Activated CD4-positive, alpha-beta T cell treated with anti-CD3 and anti-CD28 coated beads, Interleukin-2, amount 10 ng/mL, durations not matched to agents 7 days and 5 days (primary cell): ENCODE results near the gene DOK5. TPM values are rescaled to one million over a fixed set of nuclear protein-coding genes. Genes with fewer than 3 reads are reported as not detected.

ENCODE experiments used
- CTCF ChIA-PET: fragments of 350-600 bp; sonication (Branson Sonifier 250); formaldehyde crosslinking; loops from one replicate; lab custom pipeline; 2021; ENCODE audit warnings: antibody characterized with exemption; lab: Charles Lee
- POLR2A ChIA-PET: fragments of 350-600 bp; sonication (Branson Sonifier 250); formaldehyde crosslinking; loops from one replicate; lab custom pipeline; 2021; ENCODE audit warnings: antibody characterized with exemption; lab: Charles Lee
- DNase-seq: peaks from one replicate; pipeline ENCODE4 v3.0.0-alpha.2; 2020
- H3K27ac Mint-ChIP-seq: one replicate; pipeline ENCODE4 v1.8.0; 2021; ENCODE audit warnings: mild to moderate bottlenecking, moderate library complexity, mixed read lengths
- H3K27me3 Mint-ChIP-seq: one replicate; pipeline ENCODE4 v1.8.0; 2021; ENCODE audit warnings: mixed read lengths
- H3K36me3 Mint-ChIP-seq: one replicate; pipeline ENCODE4 v1.8.0; 2021; ENCODE audit warnings: low read depth, mixed read lengths
- H3K4me1 Mint-ChIP-seq: one replicate; pipeline ENCODE4 v1.8.0; 2021; ENCODE audit warnings: mixed read lengths
- H3K4me3 Mint-ChIP-seq: one replicate; pipeline ENCODE4 v1.8.0; 2021; ENCODE audit warnings: mild to moderate bottlenecking, moderate library complexity, mixed read lengths
- H3K9me3 Mint-ChIP-seq: one replicate; pipeline ENCODE4 v1.8.0; 2021; ENCODE audit warnings: mixed read lengths
- total RNA-seq, 2 experiments: library from RNA; stranded (reverse); gene quantifications; one replicate each; pipeline ENCODE4 v1.2.3, GENCODE V29; 2021

DOK5 gene
- total RNA-seq, 2 experiments from 2014 or later: not detected

GRCh38 chr20:54534101-54534500, 58.7 kb downstream of the DOK5 start:
- no peak for DNase-seq
- Mint-ChIP-seq H3K36me3 (no peaks in the 10 kb centered on the region), H3K4me1 (no peaks in the 10 kb centered on the region), H3K27ac (no peak overlapping the region), H3K27me3 (no peaks in the 10 kb centered on the region), H3K9me3 (no peaks in the 10 kb centered on the region), H3K4me3 (no peak overlapping the region)
- POLR2A ChIA-PET: no interaction called here
- CTCF ChIA-PET: no interaction called here

GRCh38 chr20:54535033-54535432, 59.6 kb downstream of the DOK5 start:
- ChIA-PET CTCF (no interaction called here), POLR2A (no interaction called here)
- Mint-ChIP-seq H3K36me3 (no peaks in the 10 kb centered on the region), H3K9me3 (no peaks in the 10 kb centered on the region), H3K4me3 (no peak overlapping the region), H3K4me1 (no peaks in the 10 kb centered on the region), H3K27me3 (no peaks in the 10 kb centered on the region), H3K27ac (no peak overlapping the region)
- DNase-seq: no peak

- no peaks in the 10 kb centered on the region for H3K4me1 Mint-ChIP-seq
- H3K4me3 Mint-ChIP-seq: no peak overlapping the region
- no peaks in the 10 kb centered on the region for H3K9me3 Mint-ChIP-seq
- H3K27me3 Mint-ChIP-seq: no peaks in the 10 kb centered on the region
- ChIA-PET POLR2A (no interaction called here), CTCF (no interaction called here)
- H3K36me3 Mint-ChIP-seq: no peaks in the 10 kb centered on the region
- DNase-seq: no peak
- H3K27ac Mint-ChIP-seq: no peak overlapping the region
Observed at GRCh38 chr20:54535746-54536145, 60.4 kb downstream of the DOK5 start.

GRCh38 chr20:54539521-54540046, 64.2 kb downstream of the DOK5 start:
- no peak overlapping the region for H3K4me3 Mint-ChIP-seq
- H3K36me3 Mint-ChIP-seq: no peaks in the 10 kb centered on the region
- H3K4me1 Mint-ChIP-seq: no peaks in the 10 kb centered on the region
- no peaks in the 10 kb centered on the region for H3K9me3 Mint-ChIP-seq
- ChIA-PET CTCF (no interaction called here), POLR2A (no interaction called here)
- no peaks in the 10 kb centered on the region for H3K27me3 Mint-ChIP-seq
- DNase-seq: no peak
- no peak overlapping the region for H3K27ac Mint-ChIP-seq

GRCh38 chr20:54543369-54543768, 68.0 kb downstream of the DOK5 start:
- no peaks in the 10 kb centered on the region for H3K9me3 Mint-ChIP-seq
- H3K27ac Mint-ChIP-seq: no peak overlapping the region
- H3K27me3 Mint-ChIP-seq: no peaks in the 10 kb centered on the region
- H3K36me3 Mint-ChIP-seq: no peaks in the 10 kb centered on the region
- CTCF ChIA-PET: no interaction called here
- no peaks in the 10 kb centered on the region for H3K4me1 Mint-ChIP-seq
- POLR2A ChIA-PET: no interaction called here
- DNase-seq: no peak
- no peak overlapping the region for H3K4me3 Mint-ChIP-seq

- H3K9me3 Mint-ChIP-seq: no peaks in the 10 kb centered on the region
- ChIA-PET CTCF (no interaction called here), POLR2A (no interaction called here)
- no peaks in the 10 kb centered on the region for H3K36me3 Mint-ChIP-seq
- no peak overlapping the region for H3K4me3 Mint-ChIP-seq
- no peaks in the 10 kb centered on the region for H3K27me3 Mint-ChIP-seq
- H3K27ac Mint-ChIP-seq: no peak overlapping the region
- DNase-seq: no peak
- no peaks in the 10 kb centered on the region for H3K4me1 Mint-ChIP-seq
Observed at GRCh38 chr20:54545676-54546358, 70.4 kb downstream of the DOK5 start.

- Mint-ChIP-seq H3K4me1 (no peaks in the 10 kb centered on the region), H3K4me3 (no peak overlapping the region), H3K9me3 (no peaks in the 10 kb centered on the region), H3K36me3 (no peaks in the 10 kb centered on the region), H3K27me3 (no peaks in the 10 kb centered on the region), H3K27ac (no peak overlapping the region)
- ChIA-PET POLR2A (no interaction called here), CTCF (no interaction called here)
- no peak for DNase-seq
Observed at GRCh38 chr20:54548849-54549248, 73.5 kb downstream of the DOK5 start.

GRCh38 chr20:54549658-54550326, 74.4 kb downstream of the DOK5 start:
- H3K27me3 Mint-ChIP-seq: no peaks in the 10 kb centered on the region
- no peak overlapping the region for H3K27ac Mint-ChIP-seq
- H3K4me3 Mint-ChIP-seq: no peak overlapping the region
- ChIA-PET CTCF (no interaction called here), POLR2A (no interaction called here)
- H3K4me1 Mint-ChIP-seq: no peaks in the 10 kb centered on the region
- H3K36me3 Mint-ChIP-seq: no peaks in the 10 kb centered on the region
- no peak for DNase-seq
- no peaks in the 10 kb centered on the region for H3K9me3 Mint-ChIP-seq

- Mint-ChIP-seq H3K27ac (no peak overlapping the region), H3K4me3 (no peak overlapping the region), H3K4me1 (no peaks in the 10 kb centered on the region), H3K36me3 (no peaks in the 10 kb centered on the region), H3K27me3 (peaks cover 2% of the 10 kb centered on the region), H3K9me3 (no peaks in the 10 kb centered on the region)
- ChIA-PET CTCF (no interaction called here), POLR2A (no interaction called here)
- no peak for DNase-seq
Observed at GRCh38 chr20:54550776-54551396, 75.5 kb downstream of the DOK5 start.

GRCh38 chr20:54554006-54554405, 78.6 kb downstream of the DOK5 start:
- Mint-ChIP-seq H3K36me3 (no peaks in the 10 kb centered on the region), H3K4me3 (no peak overlapping the region), H3K9me3 (no peaks in the 10 kb centered on the region), H3K27me3 (peaks cover 2% of the 10 kb centered on the region), H3K4me1 (no peaks in the 10 kb centered on the region), H3K27ac (no peak overlapping the region)
- ChIA-PET CTCF (interaction anchor here (1.0 kb wide), 1 partner anchor 13 kb away, joined by 3 read pairs; no protein-coding TSS in a partner anchor), POLR2A (no interaction called here)
- DNase-seq: no peak

GRCh38 chr20:54555150-54555549, 79.8 kb downstream of the DOK5 start:
- no peaks in the 10 kb centered on the region for H3K36me3 Mint-ChIP-seq
- H3K4me3 Mint-ChIP-seq: no peak overlapping the region
- POLR2A ChIA-PET: no interaction called here
- no peak overlapping the region for H3K27ac Mint-ChIP-seq
- peaks cover 2% of the 10 kb centered on the region for H3K27me3 Mint-ChIP-seq
- no peaks in the 10 kb centered on the region for H3K4me1 Mint-ChIP-seq
- H3K9me3 Mint-ChIP-seq: no peaks in the 10 kb centered on the region
- no peak for DNase-seq
- CTCF ChIA-PET: no interaction called here

GRCh38 chr20:54556406-54556805, 81.0 kb downstream of the DOK5 start:
- no peak for DNase-seq
- Mint-ChIP-seq H3K4me3 (no peak overlapping the region), H3K27ac (no peak overlapping the region), H3K27me3 (peaks cover 2% of the 10 kb centered on the region), H3K9me3 (no peaks in the 10 kb centered on the region), H3K36me3 (no peaks in the 10 kb centered on the region), H3K4me1 (no peaks in the 10 kb centered on the region)
- POLR2A ChIA-PET: no interaction called here
- CTCF ChIA-PET: no interaction called here

- no peaks in the 10 kb centered on the region for H3K4me1 Mint-ChIP-seq
- no peak overlapping the region for H3K27ac Mint-ChIP-seq
- H3K27me3 Mint-ChIP-seq: peaks cover 2% of the 10 kb centered on the region
- H3K4me3 Mint-ChIP-seq: no peak overlapping the region
- ChIA-PET CTCF (no interaction called here), POLR2A (no interaction called here)
- no peaks in the 10 kb centered on the region for H3K36me3 Mint-ChIP-seq
- no peak for DNase-seq
- H3K9me3 Mint-ChIP-seq: no peaks in the 10 kb centered on the region
Observed at GRCh38 chr20:54557806-54558590, 82.6 kb downstream of the DOK5 start.
